HepG2 (cell line): ENCODE data around the gene PRRT1. TPM values are rescaled to one million over a fixed set of nuclear protein-coding genes. Genes with fewer than 3 reads are reported as not detected.

Experiments
- ADNP ChIP-seq: sonication (generic); formaldehyde crosslinking; IDR thresholded peaks from 2 replicates; pipeline ENCODE4 v1.4.0; 2020; ENCODE audit warnings: missing genetic modification reagents
- ARID3A ChIP-seq: IDR thresholded peaks from 2 replicates; pipeline ENCODE4 v1.6.1; 2012; ENCODE audit warnings: low read depth, low read length, improper control_type of control experiment
- ATF5 ChIP-seq: sonication (generic); formaldehyde crosslinking; IDR thresholded peaks from 2 replicates; pipeline ENCODE4 v1.4.0; 2020; ENCODE audit warnings: mild to moderate bottlenecking, low read depth, missing genetic modification reagents
- CCAR2 ChIP-seq: fragments of 200-400 bp; formaldehyde crosslinking; optimal IDR thresholded peaks from 2 replicates; pipeline ENCODE3; 2018; ENCODE audit warnings: low read depth, mild to moderate bottlenecking, low read length, moderate library complexity
- CREB1 ChIP-seq, 2 experiments: fragments of 450-650 bp in 1 of 2; IDR thresholded peaks; 2 replicates each; pipeline ENCODE4 v1.6.1; 2016 to 2017; ENCODE audit warnings: control low read depth in 1 of 2, mild to moderate bottlenecking in 1 of 2, missing compliant biosample characterization in 1 of 2, missing genetic modification characterization in 1 of 2
- EED ChIP-seq: sonication (generic); formaldehyde crosslinking; IDR thresholded peaks from 2 replicates; pipeline ENCODE4 v1.5.0; 2020; ENCODE audit warnings: mild to moderate bottlenecking, missing genetic modification reagents
- FOXJ3 ChIP-seq: sonication (generic); formaldehyde crosslinking; IDR thresholded peaks from 2 replicates; pipeline ENCODE4 v1.4.0; 2020; ENCODE audit warnings: missing genetic modification reagents, mild to moderate bottlenecking, borderline replicate concordance
- HHEX ChIP-seq: IDR thresholded peaks from 2 replicates; pipeline ENCODE4 v1.6.1; 2016; ENCODE audit warnings: control low read depth
- HNF1A ChIP-seq, 2 experiments: sonication (generic) in 1 of 2; formaldehyde crosslinking in 1 of 2; IDR thresholded peaks; 2 replicates each; pipeline versions ENCODE4 v1.4.0 to v1.6.1; 2016 to 2020; ENCODE audit warnings: borderline replicate concordance in 1 of 2, low read depth in 1 of 2, mild to moderate bottlenecking in 1 of 2, missing genetic modification reagents in 1 of 2
- HNRNPUL1 ChIP-seq: fragments of 200-400 bp; formaldehyde crosslinking; IDR thresholded peaks from 2 replicates; pipeline ENCODE4 v1.6.1; 2017; ENCODE audit warnings: low read depth, mild to moderate bottlenecking, low read length, moderate library complexity
- MBNL3 ChIP-seq: fragments of 250-450 bp; sonication (Bioruptor Pico); conservative IDR thresholded peaks from 2 replicates; pipeline ENCODE4 v1.8.0; 2022; ENCODE audit warnings: mild to moderate bottlenecking, inconsistent platforms
- NFE2L2 ChIP-seq: fragments of 150-350 bp; IDR thresholded peaks from 2 replicates; pipeline ENCODE4 v1.6.1; 2014; ENCODE audit warnings: low read length
- NR2F2 ChIP-seq: IDR thresholded peaks from 2 replicates; pipeline ENCODE4 v1.6.1; 2012; ENCODE audit warnings: low read depth, inconsistent platforms, borderline replicate concordance
- SIX4 ChIP-seq: sonication (generic); formaldehyde crosslinking; IDR thresholded peaks from 2 replicates; pipeline ENCODE4 v1.4.0; 2020; ENCODE audit warnings: missing genetic modification reagents
- SOX13 ChIP-seq, 3 experiments: fragments of 450-650 bp in 1 of 3; sonication (generic) in 1 of 3; formaldehyde crosslinking in 1 of 3; IDR thresholded peaks in 2 of 3; conservative IDR thresholded peaks in 1 of 3; 2 replicates each; pipeline versions ENCODE4 v1.5.0 to v1.6.1; 2016 to 2020; ENCODE audit warnings: antibody characterized with exemption in 1 of 3, mild to moderate bottlenecking in 1 of 3, missing compliant biosample characterization in 1 of 3, missing genetic modification reagents in 1 of 3, moderate library complexity in 1 of 3
- STAG1 ChIP-seq: sonication (generic); formaldehyde crosslinking; IDR thresholded peaks from 2 replicates; pipeline ENCODE4 v1.4.0; 2020; ENCODE audit warnings: missing genetic modification reagents
- YY1 ChIP-seq: IDR thresholded peaks from 2 replicates; pipeline ENCODE4 v1.6.1; 2011; ENCODE audit warnings: low read length, low read depth, moderate library complexity, mild to moderate bottlenecking; ENCODE audit not compliant: insufficient read depth, insufficient replicate concordance
- ZNF362 ChIP-seq: sonication (generic); formaldehyde crosslinking; IDR thresholded peaks from 2 replicates; pipeline ENCODE4 v1.4.0; 2020; ENCODE audit warnings: missing genetic modification reagents, mild to moderate bottlenecking, borderline replicate concordance
- ZNF414 ChIP-seq: sonication (generic); formaldehyde crosslinking; IDR thresholded peaks from 2 replicates; pipeline ENCODE4 v1.5.0; 2020; ENCODE audit warnings: missing genetic modification reagents
- ZNF780A ChIP-seq: sonication (generic); formaldehyde crosslinking; IDR thresholded peaks from 2 replicates; pipeline ENCODE4 v1.8.0; 2022; ENCODE audit warnings: mild to moderate bottlenecking, missing genetic modification reagents, moderate library complexity
- polyA plus RNA-seq, 8 experiments: library from polyadenylated mRNA; depleted of rRNA in 3 of 8; stranded (reverse) in 7 of 8; unstranded in 1 of 8; fragments of >200 nt; fragmentation: Illumina TruSeq in 4 of 8; extraction: Trizol in 4 of 8; gene quantifications; 2 replicates each; pipeline versions ENCODE4 v1.2.1 to v1.2.3, GENCODE V29; 2011 to 2016; ENCODE audit warnings: low read depth in 4 of 8, missing spikeins in 1 of 8, mixed read lengths in 1 of 8; ENCODE audit not compliant: insufficient read depth in 1 of 8
- total RNA-seq, 5 experiments: library from RNA; depleted of rRNA; stranded (reverse); fragments of >200 nt; fragmentation: Illumina TruSeq; extraction: Trizol; gene quantifications; 2 replicates each; pipeline ENCODE4 v1.2.3, GENCODE V29; 2016; ENCODE audit warnings: low read depth in 1 of 5

PRRT1 gene
- total and polyA plus RNA-seq, 2 of the 13 experiments (the other 11 are each of a cell fraction or from before 2014, with no cell fraction given): 0.64 to 1.4 TPM

GRCh38 chr6:32175322-32175710 is 23.6 kb upstream of the PRRT1 start (continued):
- TF ChIP-seq ZNF414 (CRISPR knock-in tag) (no peak), ZNF780A (CRISPR knock-in tag) (no peak), FOXJ3 (CRISPR knock-in tag) (no peak), SOX13 (IDR thresholded peaks at IDR 0.05) (no peak), SOX13 (CRISPR knock-in tag; conservative IDR thresholded peaks at IDR 0.05 in 1 of 2, IDR thresholded peaks at IDR 0.05 in 1 of 2) (no peak), ADNP (CRISPR knock-in tag) (no peak), SIX4 (CRISPR knock-in tag) (no peak), CCAR2 (no peak), ARID3A (no peak), YY1 (no peak), ATF5 (CRISPR knock-in tag) (0 out of 2 replicates have a peak, but pooled peaks have one; percentile 27), NR2F2 (no peak), CREB1 (IDR thresholded peaks at IDR 0.05) (no peak), CREB1 (CRISPR knock-in tag; IDR thresholded peaks at IDR 0.05) (no peak), NFE2L2 (no peak), HNF1A (IDR thresholded peaks at IDR 0.05; ENCODE audit: low read depth) (no peak), HNF1A (CRISPR knock-in tag; IDR thresholded peaks at IDR 0.05; ENCODE audit: borderline replicate concordance) (no peak), STAG1 (CRISPR knock-in tag) (no peak), EED (no peak), HNRNPUL1 (no peak), ZNF362 (CRISPR knock-in tag) (no peak), MBNL3 (CRISPR knock-in tag) (no peak), HHEX (no peak)
